Kidney epithelial cell (primary cell): ENCODE results near the gene FRMD1. TPM values are rescaled to one million over a fixed set of nuclear protein-coding genes. Genes with fewer than 3 reads are reported as not detected.

Source experiments
- DNase-seq: peaks from one replicate; pipeline ENCODE4 v3.0.0-alpha.2; 2010; ENCODE audit warnings: low read depth
- H3K27me3 ChIP-seq: 2 replicates; pipeline ENCODE4 v1.6.0; 2011; ENCODE audit warnings: low read length; ENCODE audit not compliant: control insufficient read depth, insufficient read depth
- H3K36me3 ChIP-seq: 2 replicates; pipeline ENCODE4 v1.5.1; 2011; ENCODE audit warnings: low read length; ENCODE audit not compliant: control insufficient read depth, insufficient read depth
- H3K4me3 ChIP-seq: 2 replicates; pipeline ENCODE4 v1.5.1; 2011; ENCODE audit warnings: low read depth, mild to moderate bottlenecking, control low read depth, low read length
- total RNA-seq: library from RNA; depleted of rRNA; stranded (reverse); fragments of >200 nt; gene quantifications from 2 replicates; pipeline ENCODE4 v1.2.3, GENCODE V29; 2015
- TF ChIP-seq, protein P1 (sequence below): IDR thresholded peaks from 2 replicates; pipeline ENCODE4 v1.5.1; 2011; ENCODE audit warnings: mild to moderate bottlenecking, moderate library complexity, low read length, control low read depth, inconsistent platforms; ENCODE audit not compliant: insufficient read depth, poor library complexity, severe bottlenecking

FRMD1 gene
- total RNA-seq, 1 donor from 2014 or later: not detected

DNA sequence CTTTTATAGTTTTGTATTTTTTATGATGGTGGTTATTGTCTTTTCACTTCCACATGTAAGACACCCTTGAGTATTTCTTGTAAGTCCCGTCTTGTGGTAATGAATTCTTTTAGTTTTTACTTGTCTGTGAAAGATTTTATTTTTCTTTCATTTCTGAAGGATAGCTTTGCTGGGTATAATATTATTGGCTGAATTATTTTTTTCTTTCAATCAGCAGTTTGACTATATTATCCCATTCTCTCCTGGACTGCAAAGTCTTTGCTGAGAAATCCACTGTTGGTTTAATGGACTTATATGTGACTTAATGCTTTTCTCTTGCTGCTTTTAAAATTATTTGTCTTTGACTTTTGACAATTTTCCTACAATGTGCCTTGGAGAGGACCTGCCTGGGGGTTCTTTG is 67.7 kb downstream of the FRMD1 start:
- TF ChIP-seq, protein P1, sequence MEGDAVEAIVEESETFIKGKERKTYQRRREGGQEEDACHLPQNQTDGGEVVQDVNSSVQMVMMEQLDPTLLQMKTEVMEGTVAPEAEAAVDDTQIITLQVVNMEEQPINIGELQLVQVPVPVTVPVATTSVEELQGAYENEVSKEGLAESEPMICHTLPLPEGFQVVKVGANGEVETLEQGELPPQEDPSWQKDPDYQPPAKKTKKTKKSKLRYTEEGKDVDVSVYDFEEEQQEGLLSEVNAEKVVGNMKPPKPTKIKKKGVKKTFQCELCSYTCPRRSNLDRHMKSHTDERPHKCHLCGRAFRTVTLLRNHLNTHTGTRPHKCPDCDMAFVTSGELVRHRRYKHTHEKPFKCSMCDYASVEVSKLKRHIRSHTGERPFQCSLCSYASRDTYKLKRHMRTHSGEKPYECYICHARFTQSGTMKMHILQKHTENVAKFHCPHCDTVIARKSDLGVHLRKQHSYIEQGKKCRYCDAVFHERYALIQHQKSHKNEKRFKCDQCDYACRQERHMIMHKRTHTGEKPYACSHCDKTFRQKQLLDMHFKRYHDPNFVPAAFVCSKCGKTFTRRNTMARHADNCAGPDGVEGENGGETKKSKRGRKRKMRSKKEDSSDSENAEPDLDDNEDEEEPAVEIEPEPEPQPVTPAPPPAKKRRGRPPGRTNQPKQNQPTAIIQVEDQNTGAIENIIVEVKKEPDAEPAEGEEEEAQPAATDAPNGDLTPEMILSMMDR: no peak
- no peak for DNase-seq
- Histone ChIP-seq H3K27me3 (no peaks in the 10 kb centered on the region), H3K4me3 (no peak overlapping the region), H3K36me3 (no peaks in the 10 kb centered on the region)

DNA sequence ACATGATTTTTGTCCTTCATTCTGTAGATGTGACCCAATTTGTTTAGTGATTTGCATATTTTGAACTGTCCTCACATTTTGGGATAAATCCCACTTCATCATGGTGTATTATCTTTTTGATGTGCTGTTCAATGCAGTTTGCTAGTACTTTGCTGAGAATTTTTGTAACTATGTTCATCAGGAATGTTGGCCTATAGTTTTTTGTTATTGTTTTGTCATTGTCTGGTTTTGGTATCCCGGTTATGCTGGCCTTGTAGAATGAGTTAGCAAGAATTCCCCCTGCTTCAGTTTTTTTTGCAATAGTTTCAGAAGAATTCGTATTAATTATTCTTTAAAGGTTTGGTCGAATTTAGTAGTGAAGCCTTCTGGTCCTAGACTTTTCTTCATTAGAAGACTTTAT is 69.7 kb downstream of the FRMD1 start:
- TF ChIP-seq, protein P1: no peak
- Histone ChIP-seq H3K4me3 (no peak overlapping the region), H3K36me3 (no peaks in the 10 kb centered on the region), H3K27me3 (no peaks in the 10 kb centered on the region)
- DNase-seq: no peak

DNA sequence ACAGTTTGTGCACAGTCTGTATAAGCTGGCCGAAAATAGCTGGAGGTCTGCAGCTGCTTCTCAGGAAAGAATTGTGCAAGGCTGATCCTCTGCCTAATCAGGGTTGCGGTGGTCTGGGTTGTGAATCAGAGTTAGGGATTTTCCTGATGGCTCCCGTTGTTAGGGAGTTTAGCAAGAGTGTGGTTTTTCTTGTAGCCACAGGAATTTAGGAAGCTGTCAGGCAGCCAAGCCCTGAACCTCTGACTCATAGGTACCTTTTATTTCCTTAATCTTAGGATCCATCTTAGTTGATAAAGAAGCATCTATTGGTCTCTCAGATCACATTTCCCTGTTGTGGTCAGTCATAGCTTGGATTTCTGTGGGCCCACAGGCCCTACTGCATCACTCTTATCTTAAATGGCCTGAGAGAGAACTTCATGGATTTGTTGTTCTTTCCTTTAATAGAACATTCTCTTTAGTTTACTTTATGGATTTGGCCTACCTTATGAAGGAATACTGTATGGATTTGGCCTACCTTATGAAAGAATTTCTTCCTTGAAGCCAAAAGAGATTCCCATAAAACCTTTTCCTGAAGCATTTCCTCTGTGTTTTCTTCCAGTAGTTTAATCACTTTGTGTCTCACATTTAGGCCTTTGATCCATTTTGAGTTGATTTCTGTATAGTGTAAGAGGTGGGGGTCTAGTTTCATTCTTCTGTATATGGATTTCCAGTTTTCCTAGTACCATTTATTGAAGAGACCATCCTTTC is 71.2 kb downstream of the FRMD1 start:
- Histone ChIP-seq H3K36me3 (no peaks in the 10 kb centered on the region), H3K27me3 (no peaks in the 10 kb centered on the region), H3K4me3 (no peak overlapping the region)
- peak; percentile 98 for DNase-seq
- TF ChIP-seq, protein P1: no peak

DNA sequence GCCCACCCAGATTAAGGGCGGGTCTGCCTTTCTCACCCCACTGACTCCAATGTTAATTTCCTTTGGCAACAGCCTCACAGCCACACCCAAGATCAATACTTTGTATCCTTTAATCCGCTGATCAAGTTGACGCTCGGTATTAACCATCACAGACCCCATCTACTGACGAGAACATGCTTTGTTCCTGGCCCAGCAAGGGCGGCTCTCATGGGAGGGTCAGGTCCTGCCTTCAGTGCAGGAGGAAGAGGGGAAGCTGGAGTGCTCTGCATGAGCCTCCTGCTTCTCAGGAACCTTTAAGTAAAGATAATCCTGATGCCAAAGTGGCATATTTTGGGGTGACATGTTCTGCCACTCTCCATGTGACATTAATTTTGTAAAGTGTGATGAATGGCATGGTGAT is 73.2 kb downstream of the FRMD1 start:
- TF ChIP-seq, protein P1: no peak
- no peaks in the 10 kb centered on the region for H3K36me3 ChIP-seq
- no peaks in the 10 kb centered on the region for H3K27me3 ChIP-seq
- H3K4me3 ChIP-seq: no peak overlapping the region
- no peak for DNase-seq

DNA sequence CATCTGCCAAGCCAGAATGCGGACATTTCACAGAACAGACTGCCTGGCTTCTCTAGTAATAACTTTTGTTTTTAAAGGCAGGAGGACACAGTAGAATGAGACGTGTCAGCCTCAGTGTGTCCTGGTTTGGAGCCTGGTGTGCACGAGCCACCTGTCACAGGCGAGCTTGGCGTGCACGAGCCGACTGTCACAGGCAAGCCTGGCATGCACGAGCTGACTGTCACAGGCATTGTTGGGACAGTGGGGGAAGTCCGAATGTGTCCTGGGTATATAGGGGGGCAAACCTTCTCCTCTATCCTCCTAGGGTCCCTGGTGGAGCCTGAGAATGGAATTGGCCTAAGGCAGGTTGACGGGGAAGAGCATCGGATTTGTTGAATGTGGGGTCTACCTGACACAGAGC is 74.1 kb downstream of the FRMD1 start:
- TF ChIP-seq, protein P1: no peak
- Histone ChIP-seq H3K36me3 (no peaks in the 10 kb centered on the region), H3K4me3 (no peak overlapping the region), H3K27me3 (no peaks in the 10 kb centered on the region)
- DNase-seq: no peak

DNA sequence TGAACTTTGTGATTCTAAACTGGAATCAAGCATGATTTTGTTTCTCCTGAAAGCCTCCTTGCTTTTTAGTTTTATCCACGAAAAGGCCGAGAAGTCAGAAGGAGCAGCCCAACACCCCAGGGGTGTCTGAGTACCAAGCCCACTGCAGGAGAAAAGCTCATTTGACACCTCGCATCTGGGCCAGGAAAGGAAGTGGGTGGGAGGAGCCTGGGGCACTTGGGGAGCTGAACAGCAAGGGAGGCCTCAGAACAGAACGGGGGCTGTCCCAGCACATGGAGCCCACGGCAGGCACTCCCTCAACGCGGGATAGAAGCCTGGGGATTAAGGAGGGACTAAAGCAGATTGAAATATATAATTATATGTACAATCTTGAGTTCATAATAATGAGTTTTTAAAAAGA is 75.0 kb downstream of the FRMD1 start:
- Histone ChIP-seq H3K4me3 (no peak overlapping the region), H3K27me3 (peaks cover 4% of the 10 kb centered on the region), H3K36me3 (no peaks in the 10 kb centered on the region)
- TF ChIP-seq, protein P1: no peak
- DNase-seq: no peak
